Dendritic cell treated with granulocyte-macrophage colony-stimulating factor and Interleukin-4, amounts not matched to agents 40 ng/mL and 50 ng/mL, for 4 days (primary cell): ENCODE measurements around the gene POTEE.
"Not testable (repeated sequence)": the region's sequence is repeated elsewhere in the genome, so short reads cannot be mapped to it uniquely, and the experiment has no call there.

ENCODE experiments used
- H3K27ac Mint-ChIP-seq: one replicate; pipeline ENCODE4 v1.8.0; 2022; ENCODE audit warnings: mild to moderate bottlenecking, mixed read lengths
- H3K27me3 Mint-ChIP-seq: one replicate; pipeline ENCODE4 v1.8.0; 2022; ENCODE audit warnings: mild to moderate bottlenecking, mixed read lengths
- H3K36me3 Mint-ChIP-seq: one replicate; pipeline ENCODE4 v1.8.0; 2022; ENCODE audit warnings: low read depth, mixed read lengths
- H3K4me1 Mint-ChIP-seq: one replicate; pipeline ENCODE4 v1.8.0; 2022; ENCODE audit warnings: low read depth, mixed read lengths
- H3K4me3 Mint-ChIP-seq: one replicate; pipeline ENCODE4 v1.8.0; 2022; ENCODE audit warnings: mild to moderate bottlenecking, moderate library complexity, mixed read lengths
- H3K9me3 Mint-ChIP-seq: one replicate; pipeline ENCODE4 v1.8.0; 2022; ENCODE audit warnings: mixed read lengths
- intact Hi-C: fragments of 100-400 bp; cut with micrococcal nuclease; formaldehyde crosslinking; loops from one replicate; pipeline ENCODE4 v1.15.0; 2022

Gene POTEE

DNA sequence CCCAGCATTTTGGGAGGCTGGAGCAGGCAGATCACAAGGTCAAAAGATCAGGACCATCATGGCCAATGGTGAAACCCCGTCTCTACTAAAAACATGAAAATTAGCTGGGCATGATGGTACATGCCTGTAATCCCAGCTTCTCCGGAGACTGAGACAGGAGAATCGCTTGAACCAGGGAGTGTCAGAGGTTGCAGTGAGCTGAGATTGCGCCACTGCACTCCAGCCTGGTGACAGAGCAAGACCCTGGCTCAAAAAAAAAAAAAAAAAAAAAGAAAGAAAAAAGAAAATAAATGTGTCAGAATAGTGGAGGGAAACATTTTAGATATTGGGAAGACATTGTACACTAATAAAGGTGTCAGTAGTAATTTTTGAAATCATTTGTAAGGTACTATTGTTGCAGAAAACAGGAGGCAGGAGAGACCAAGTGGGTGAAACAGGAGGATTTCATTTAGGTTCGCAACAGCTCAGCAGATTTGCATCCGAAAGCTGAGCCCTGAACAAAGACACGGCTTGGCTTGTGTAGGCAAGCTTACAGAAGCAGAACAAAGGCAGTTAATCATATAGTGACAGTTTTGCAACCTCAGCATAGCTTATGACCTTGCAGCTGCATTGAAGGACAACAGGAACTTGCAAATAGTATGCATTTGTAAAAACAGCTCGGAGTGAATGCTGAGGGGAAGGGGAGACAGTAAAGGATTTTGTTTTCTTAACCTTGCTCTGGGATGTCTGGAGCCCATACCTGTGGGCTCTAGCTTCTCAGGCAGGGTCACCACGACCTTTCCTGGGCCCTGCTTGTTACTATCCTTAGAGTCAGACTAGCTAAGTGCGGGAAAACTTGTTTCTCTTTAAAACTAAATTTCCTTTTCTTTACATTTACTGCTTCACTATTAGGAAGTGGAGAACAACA, 26.5 kb downstream of the POTEE start:
- H3K27ac Mint-ChIP-seq, H3K4me3 Mint-ChIP-seq, H3K4me1 Mint-ChIP-seq, H3K27me3 Mint-ChIP-seq, H3K9me3 Mint-ChIP-seq, intact Hi-C loops, H3K36me3 Mint-ChIP-seq: not testable (repeated sequence)
